ENCODE measurements around the gene NEIL1.
"Not testable (repeated sequence)": the region's sequence is repeated elsewhere in the genome, so short reads cannot be mapped to it uniquely, and the experiment has no call there.

Gene NEIL1

DNA sequence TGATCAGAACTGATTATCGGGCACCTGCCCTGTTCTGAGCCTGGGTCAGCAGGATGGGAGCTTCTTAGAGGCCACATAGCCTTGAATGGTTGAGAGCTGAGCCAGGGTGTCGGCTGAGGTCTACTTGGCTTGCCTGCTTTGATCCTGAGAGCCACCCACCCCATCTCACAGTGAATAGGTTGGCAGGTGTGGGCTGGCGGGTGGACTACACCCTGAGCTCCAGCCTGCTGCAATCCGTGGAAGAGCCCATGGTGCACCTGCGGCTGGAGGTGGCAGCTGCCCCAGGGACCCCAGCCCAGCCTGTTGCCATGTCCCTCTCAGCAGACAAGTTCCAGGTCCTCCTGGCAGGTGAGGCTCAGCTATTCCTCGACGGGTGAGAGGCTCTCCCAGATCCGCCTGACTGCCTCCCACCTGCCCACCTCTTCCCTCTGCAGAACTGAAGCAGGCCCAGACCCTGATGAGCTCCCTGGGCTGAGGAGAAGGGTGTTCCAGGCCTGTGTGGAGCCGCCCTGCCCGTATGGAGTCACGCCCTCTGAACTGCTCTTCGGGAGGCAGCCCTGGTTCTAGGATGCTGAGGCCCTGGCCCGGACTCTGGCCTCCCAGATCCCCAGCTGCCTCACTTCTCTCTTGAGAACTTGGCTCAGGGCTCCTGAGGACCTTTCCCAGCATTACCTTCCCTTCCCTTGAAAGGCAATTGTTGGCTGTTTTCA lies 7.2 kb upstream of the NEIL1 start:
- Histone ChIP-seq H2BK12ac (ENCODE audit: low read length in 2 of 2) (no peak overlapping the region), H2AK5ac (ENCODE audit: low read length, severe bottlenecking) (no peak overlapping the region), H2BK120ac (ENCODE audit: low read depth, low read length) (no peak overlapping the region), H2AFZ (ENCODE audit: low read depth, low read length) (no peak overlapping the region), H3K4ac (ENCODE audit: low read depth in 1 of 2, low read length in 2 of 2) (no peak overlapping the region), H2BK15ac (ENCODE audit: low read depth, poor library complexity, severe bottlenecking) (no peak overlapping the region), H3K4me3 (ENCODE audit: insufficient read depth in 1 of 2, low read depth in 1 of 2, low read length in 2 of 2) (no peak overlapping the region), H3K9ac (ENCODE audit: low read length) (no peak overlapping the region), H3K23ac (ENCODE audit: low read length in 2 of 2) (no peak overlapping the region), H3K9me3 (ENCODE audit: control insufficient read depth, low read length) (no peaks in the 10 kb centered on the region), H3K4me2 (ENCODE audit: low read length, poor library complexity, severe bottlenecking) (no peak overlapping the region), H3K27ac (ENCODE audit: low read length, poor library complexity, severe bottlenecking) (no peak overlapping the region), H3K79me1 (replicated peaks; ENCODE audit: low read length, poor library complexity, severe bottlenecking) (peaks cover 15% of the 10 kb centered on the region), H4K91ac (ENCODE audit: low read length) (no peak overlapping the region), H4K8ac (ENCODE audit: low read length) (no peak overlapping the region), H3K18ac (ENCODE audit: low read depth in 1 of 2, low read length in 2 of 2) (no peak overlapping the region), H3K14ac (ENCODE audit: low read length in 2 of 2) (no peak overlapping the region), H3K4me1 (ENCODE audit: control insufficient read depth, insufficient read depth, low read depth, low read length) (peaks cover 13% of the 10 kb centered on the region), H3K36me3 (ENCODE audit: control insufficient read depth in 1 of 2, insufficient read depth in 2 of 2, low read depth in 1 of 2, low read length in 2 of 2) (peaks cover 28 to 34% of the 10 kb centered on the region in 2 experiments), H2BK5ac (ENCODE audit: low read depth, low read length, poor library complexity, severe bottlenecking) (no peak overlapping the region), H3K27me3 (ENCODE audit: control insufficient read depth in 1 of 2, insufficient read depth in 1 of 2, low read length in 2 of 2) (no peaks in the 10 kb centered on the region)
- 96% methylated on average over 12 of the region's 13 CpGs for WGBS
- DNase-seq = no peak

DNA sequence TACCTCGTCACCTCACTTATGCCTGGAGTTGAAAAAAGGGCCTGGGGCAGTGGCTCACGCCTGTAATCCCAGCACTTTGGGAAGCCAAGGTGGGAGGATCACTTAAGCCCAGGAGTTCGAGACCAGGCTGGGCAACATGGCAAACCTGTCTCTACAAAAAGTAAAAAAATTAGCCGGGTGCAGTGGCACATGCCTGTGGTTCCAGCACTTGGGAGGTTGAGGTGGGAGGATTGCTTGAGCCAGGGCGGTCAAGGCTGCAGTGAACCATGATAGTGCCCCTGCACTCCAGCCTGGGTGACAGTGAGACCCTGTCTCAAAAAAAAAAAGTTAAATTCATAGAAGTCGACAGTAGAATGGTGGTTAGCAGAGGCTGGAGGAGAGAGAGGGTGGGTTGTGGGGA lies 4.6 kb upstream of the NEIL1 start:
- Histone ChIP-seq H3K9ac (ENCODE audit: low read length) (no peak overlapping the region), H3K18ac (ENCODE audit: low read depth in 1 of 2, low read length in 2 of 2) (no peak overlapping the region), H3K36me3 (ENCODE audit: control insufficient read depth in 1 of 2, insufficient read depth in 2 of 2, low read depth in 1 of 2, low read length in 2 of 2) (peaks cover 28 to 34% of the 10 kb centered on the region in 2 experiments), H3K79me1 (replicated peaks; ENCODE audit: low read length, poor library complexity, severe bottlenecking) (peaks cover 7% of the 10 kb centered on the region), H2BK5ac (ENCODE audit: low read depth, low read length, poor library complexity, severe bottlenecking) (no peak overlapping the region), H2BK12ac (ENCODE audit: low read length in 2 of 2) (no peak overlapping the region), H4K91ac (ENCODE audit: low read length) (no peak overlapping the region), H3K27me3 (ENCODE audit: control insufficient read depth in 1 of 2, insufficient read depth in 1 of 2, low read length in 2 of 2) (peaks cover 0 to 4% of the 10 kb centered on the region in 2 experiments), H4K8ac (ENCODE audit: low read length) (no peak overlapping the region), H3K4me1 (ENCODE audit: control insufficient read depth, insufficient read depth, low read depth, low read length) (peaks cover 15% of the 10 kb centered on the region), H3K14ac (ENCODE audit: low read length in 2 of 2) (no peak overlapping the region), H3K4me3 (ENCODE audit: insufficient read depth in 1 of 2, low read depth in 1 of 2, low read length in 2 of 2) (no peak overlapping the region), H3K27ac (ENCODE audit: low read length, poor library complexity, severe bottlenecking) (no peak overlapping the region), H3K4me2 (ENCODE audit: low read length, poor library complexity, severe bottlenecking) (no peak overlapping the region), H2BK15ac (ENCODE audit: low read depth, poor library complexity, severe bottlenecking) (no peak overlapping the region), H2AFZ (ENCODE audit: low read depth, low read length) (no peak overlapping the region), H3K23ac (ENCODE audit: low read length in 2 of 2) (no peak overlapping the region), H2BK120ac (ENCODE audit: low read depth, low read length) (no peak overlapping the region), H2AK5ac (ENCODE audit: low read length, severe bottlenecking) (no peak overlapping the region), H3K4ac (ENCODE audit: low read depth in 1 of 2, low read length in 2 of 2) (no peak overlapping the region), H3K9me3 (ENCODE audit: control insufficient read depth, low read length) (no peaks in the 10 kb centered on the region)
- no peak for DNase-seq
- WGBS = 94% methylated on average over 6 of the region's 6 CpGs

DNA sequence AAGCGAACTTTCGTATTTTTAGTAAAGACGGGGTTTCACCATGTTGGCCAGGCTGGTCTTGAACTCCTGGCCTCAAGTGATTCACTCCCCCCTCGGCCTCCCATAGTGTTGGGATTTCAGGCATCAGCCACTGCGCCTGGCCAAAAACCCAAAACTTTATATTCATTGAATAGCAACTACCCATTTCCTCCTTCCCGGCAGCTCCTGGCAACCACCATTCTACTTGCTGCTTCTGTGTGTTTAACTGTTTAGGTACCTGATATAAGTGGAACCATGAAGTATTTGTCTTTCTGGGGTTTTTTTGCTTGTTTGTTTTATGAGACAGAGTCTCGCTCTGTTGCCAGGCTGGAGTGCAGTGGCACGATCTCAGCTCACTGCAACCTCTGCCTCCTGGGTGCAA lies 2.9 kb upstream of the NEIL1 start:
- not testable (repeated sequence) for H3K27ac ChIP-seq (ENCODE audit: low read length, poor library complexity, severe bottlenecking); H3K27me3 ChIP-seq (ENCODE audit: control insufficient read depth in 1 of 2, insufficient read depth in 1 of 2, low read length in 2 of 2); H3K23ac ChIP-seq (ENCODE audit: low read length in 2 of 2); DNase-seq; H4K8ac ChIP-seq (ENCODE audit: low read length); H3K4me2 ChIP-seq (ENCODE audit: low read length, poor library complexity, severe bottlenecking); H3K4me3 ChIP-seq (ENCODE audit: insufficient read depth in 1 of 2, low read depth in 1 of 2, low read length in 2 of 2); H3K4ac ChIP-seq (ENCODE audit: low read depth in 1 of 2, low read length in 2 of 2); H2BK120ac ChIP-seq (ENCODE audit: low read depth, low read length); H3K9me3 ChIP-seq (ENCODE audit: control insufficient read depth, low read length); H3K14ac ChIP-seq (ENCODE audit: low read length in 2 of 2); H2BK15ac ChIP-seq (ENCODE audit: low read depth, poor library complexity, severe bottlenecking); H2AFZ ChIP-seq (ENCODE audit: low read depth, low read length); H4K91ac ChIP-seq (ENCODE audit: low read length); H3K18ac ChIP-seq (ENCODE audit: low read depth in 1 of 2, low read length in 2 of 2); H2BK12ac ChIP-seq (ENCODE audit: low read length in 2 of 2); H2AK5ac ChIP-seq (ENCODE audit: low read length, severe bottlenecking); H3K9ac ChIP-seq (ENCODE audit: low read length); H3K79me1 ChIP-seq (replicated peaks; ENCODE audit: low read length, poor library complexity, severe bottlenecking); H2BK5ac ChIP-seq (ENCODE audit: low read depth, low read length, poor library complexity, severe bottlenecking)
- H3K4me1 ChIP-seq (ENCODE audit: control insufficient read depth, insufficient read depth, low read depth, low read length) = peaks cover 19% of the 10 kb centered on the region
- H3K36me3 ChIP-seq (ENCODE audit: control insufficient read depth in 1 of 2, insufficient read depth in 2 of 2, low read depth in 1 of 2, low read length in 2 of 2) = peaks cover 23 to 27% of the 10 kb centered on the region in 2 experiments
- 80% methylated on average over 7 of the region's 8 CpGs for WGBS

GRCh38 chr15:75347222-75348033 lies 589 bp downstream of the NEIL1 start:
- Histone ChIP-seq H3K27me3 (ENCODE audit: control insufficient read depth in 1 of 2, insufficient read depth in 1 of 2, low read length in 2 of 2) (peaks cover 8 to 11% of the 10 kb centered on the region in 2 experiments), H3K23ac (ENCODE audit: low read length in 2 of 2) (peak overlapping the region in 1 of 2 experiments; percentile 46), H2BK15ac (ENCODE audit: low read depth, poor library complexity, severe bottlenecking) (peak overlapping the region; percentile 65), H3K14ac (ENCODE audit: low read length in 2 of 2) (peak overlapping the region in 1 of 2 experiments; percentile 81), H3K27ac (ENCODE audit: low read length, poor library complexity, severe bottlenecking) (no peak overlapping the region), H3K4ac (ENCODE audit: low read depth in 1 of 2, low read length in 2 of 2) (peak overlapping the region; percentile 57 to 60), H2BK12ac (ENCODE audit: low read length in 2 of 2) (peak overlapping the region in 1 of 2 experiments; percentile 24), H4K8ac (ENCODE audit: low read length) (peak overlapping the region; percentile 85), H3K4me2 (ENCODE audit: low read length, poor library complexity, severe bottlenecking) (peak overlapping the region; percentile 98), H3K79me1 (replicated peaks; ENCODE audit: low read length, poor library complexity, severe bottlenecking) (peaks cover 5% of the 10 kb centered on the region), H2BK120ac (ENCODE audit: low read depth, low read length) (peak overlapping the region; percentile 64), H3K9me3 (ENCODE audit: control insufficient read depth, low read length) (no peaks in the 10 kb centered on the region), H3K9ac (ENCODE audit: low read length) (peak overlapping the region; percentile 83), H3K4me3 (ENCODE audit: insufficient read depth in 1 of 2, low read depth in 1 of 2, low read length in 2 of 2) (peak overlapping the region; percentile 66 to 83), H2BK5ac (ENCODE audit: low read depth, low read length, poor library complexity, severe bottlenecking) (peak overlapping the region; percentile 70), H4K91ac (ENCODE audit: low read length) (peak overlapping the region; percentile 74), H2AK5ac (ENCODE audit: low read length, severe bottlenecking) (no peak overlapping the region), H3K4me1 (ENCODE audit: control insufficient read depth, insufficient read depth, low read depth, low read length) (peaks cover 20% of the 10 kb centered on the region), H3K18ac (ENCODE audit: low read depth in 1 of 2, low read length in 2 of 2) (peak overlapping the region; percentile 75 to 82), H2AFZ (ENCODE audit: low read depth, low read length) (peak overlapping the region; percentile 92), H3K36me3 (ENCODE audit: control insufficient read depth in 1 of 2, insufficient read depth in 2 of 2, low read depth in 1 of 2, low read length in 2 of 2) (peaks cover 0 to 11% of the 10 kb centered on the region in 2 experiments)
- peak; percentile 24 for DNase-seq
- under 1% methylated on average over 56 of the region's 65 CpGs for WGBS
